ENCODE data around the gene EML3.

GRCh38 chr11:62591448-62592145 lies 21.0 kb downstream of the EML3 start, which contains the start of gene TUT1:
- TF ChIP-seq EZH2 (IDR thresholded peaks at IDR 0.05; ENCODE audit: low read depth, low read length, severe bottlenecking) = no peak
- peak; percentile 71 for TF ChIP-seq SAP30 (IDR thresholded peaks at IDR 0.05; ENCODE audit: insufficient read depth, insufficient replicate concordance, low read length)
